GM12865 (cell line): ENCODE measurements around the gene WAS.
A peak's percentile ranks its signal among the peaks of the same experiment; 100 is the strongest.
"Not testable (repeated sequence)": the region's sequence is repeated elsewhere in the genome, so short reads cannot be mapped to it uniquely, and the experiment has no call there.

Experiments
- DNase-seq: peaks from one replicate; pipeline ENCODE4 v3.0.0; 2010; ENCODE audit warnings: low read depth
- H3K4me3 ChIP-seq: 2 replicates; pipeline ENCODE4 v1.5.1; 2011; ENCODE audit warnings: mild to moderate bottlenecking, low read depth, low read length, control low read depth
- TF ChIP-seq, protein P1 (sequence below): IDR thresholded peaks from 2 replicates; pipeline ENCODE4 v1.5.1; 2011; ENCODE audit warnings: low read length, control low read depth, low read depth, inconsistent platforms; ENCODE audit not compliant: insufficient read depth; ENCODE audit errors: missing control alignments

The WAS gene

GRCh38 chrX:48663241-48663640, 20.4 kb upstream of the WAS start:
- H3K4me3 ChIP-seq: no peak overlapping the region
- TF ChIP-seq, protein P1, sequence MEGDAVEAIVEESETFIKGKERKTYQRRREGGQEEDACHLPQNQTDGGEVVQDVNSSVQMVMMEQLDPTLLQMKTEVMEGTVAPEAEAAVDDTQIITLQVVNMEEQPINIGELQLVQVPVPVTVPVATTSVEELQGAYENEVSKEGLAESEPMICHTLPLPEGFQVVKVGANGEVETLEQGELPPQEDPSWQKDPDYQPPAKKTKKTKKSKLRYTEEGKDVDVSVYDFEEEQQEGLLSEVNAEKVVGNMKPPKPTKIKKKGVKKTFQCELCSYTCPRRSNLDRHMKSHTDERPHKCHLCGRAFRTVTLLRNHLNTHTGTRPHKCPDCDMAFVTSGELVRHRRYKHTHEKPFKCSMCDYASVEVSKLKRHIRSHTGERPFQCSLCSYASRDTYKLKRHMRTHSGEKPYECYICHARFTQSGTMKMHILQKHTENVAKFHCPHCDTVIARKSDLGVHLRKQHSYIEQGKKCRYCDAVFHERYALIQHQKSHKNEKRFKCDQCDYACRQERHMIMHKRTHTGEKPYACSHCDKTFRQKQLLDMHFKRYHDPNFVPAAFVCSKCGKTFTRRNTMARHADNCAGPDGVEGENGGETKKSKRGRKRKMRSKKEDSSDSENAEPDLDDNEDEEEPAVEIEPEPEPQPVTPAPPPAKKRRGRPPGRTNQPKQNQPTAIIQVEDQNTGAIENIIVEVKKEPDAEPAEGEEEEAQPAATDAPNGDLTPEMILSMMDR: no peak
- no peak for DNase-seq

- H3K4me3 ChIP-seq: no peak overlapping the region
- DNase-seq: no peak
- TF ChIP-seq, protein P1: no peak
Measured at GRCh38 chrX:48664156-48664555, 19.4 kb upstream of the WAS start.

DNA sequence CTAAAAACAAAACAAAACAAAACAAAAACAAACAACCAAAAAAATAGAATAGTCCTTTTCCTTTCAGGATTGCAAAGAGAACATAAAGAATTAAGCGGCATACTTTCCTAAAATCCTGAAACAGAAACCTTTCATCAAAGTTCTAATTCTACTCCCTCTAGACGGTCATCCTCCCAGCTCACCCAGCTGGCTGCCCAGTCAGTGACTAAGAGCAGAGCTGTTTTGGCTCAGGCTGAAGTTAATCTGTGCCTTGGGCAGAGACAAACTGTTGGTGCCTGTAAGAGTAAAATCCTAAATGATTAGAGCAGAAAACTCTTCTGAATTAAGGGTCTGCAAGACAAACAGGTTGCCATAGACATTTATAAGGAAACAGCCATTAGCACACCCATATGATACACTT, 17.6 kb upstream of the WAS start:
- H3K4me3 ChIP-seq: no peak overlapping the region
- DNase-seq: no peak
- TF ChIP-seq, protein P1: no peak

GRCh38 chrX:48666649-48667048, 16.9 kb upstream of the WAS start:
- TF ChIP-seq, protein P1: no peak
- no peak for DNase-seq

GRCh38 chrX:48667509-48667908, 16.1 kb upstream of the WAS start:
- no peak for DNase-seq
- TF ChIP-seq, protein P1: no peak

More at GRCh38 chrX:48666649-48667048, 16.9 kb upstream of the WAS start:
- no peak overlapping the region for H3K4me3 ChIP-seq

GRCh38 chrX:48668187-48668586, 15.4 kb upstream of the WAS start:
- DNase-seq: not testable (repeated sequence)

More at GRCh38 chrX:48667509-48667908, 16.1 kb upstream of the WAS start:
- no peak overlapping the region for H3K4me3 ChIP-seq

DNA sequence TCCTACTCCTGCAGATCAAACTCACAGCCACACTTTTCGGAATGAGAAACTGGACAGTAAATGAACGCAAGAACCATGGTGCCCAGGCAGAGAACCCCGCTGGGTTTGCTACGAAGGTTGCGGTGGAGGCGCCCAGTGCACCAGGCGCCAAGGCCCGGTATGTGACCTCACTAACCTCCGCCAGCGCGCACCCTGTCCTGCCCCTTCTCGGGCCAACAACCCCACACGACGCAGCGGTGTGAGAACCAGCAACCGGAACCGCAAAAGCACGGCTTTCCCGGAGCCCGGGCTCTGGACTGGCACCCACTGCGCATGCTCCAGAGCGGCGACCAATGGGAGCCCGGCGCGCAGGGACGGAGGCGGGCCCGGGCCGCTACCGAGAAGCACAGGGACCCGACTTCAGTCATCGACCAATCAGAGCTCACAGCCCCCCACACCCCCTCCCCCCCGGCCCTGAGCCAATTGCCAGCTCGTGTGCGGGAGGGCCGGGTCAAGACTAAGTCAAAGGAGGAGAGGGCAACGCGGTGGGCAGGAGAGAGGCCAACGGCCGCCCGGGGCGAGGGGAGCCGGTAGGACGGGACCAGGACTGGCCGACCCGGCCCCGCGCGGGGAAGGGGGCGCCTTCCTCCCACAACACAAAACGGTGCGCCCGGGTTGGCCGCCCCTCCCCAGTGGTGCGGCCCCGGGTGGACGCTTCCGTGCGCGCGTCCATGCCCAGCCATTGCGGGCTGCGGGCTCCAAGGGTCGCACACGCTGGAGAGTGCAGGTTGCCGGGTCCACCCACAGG, 7.3 kb upstream of the WAS start:
- peak; percentile 94 for DNase-seq
- TF ChIP-seq, protein P1: no peak
- H3K4me3 ChIP-seq: peak overlapping the region; percentile 89

More at GRCh38 chrX:48668187-48668586, 15.4 kb upstream of the WAS start:
- H3K4me3 ChIP-seq: not testable (repeated sequence)
